Activated CD4-positive, alpha-beta T cell treated with anti-CD3 and anti-CD28 coated beads for 36 hours (primary cell): ENCODE results near the gene GAB2. TPM values are rescaled to one million over a fixed set of nuclear protein-coding genes. Genes with fewer than 3 reads are reported as not detected.

ENCODE experiments used
- ATAC-seq: fragments of 200-7000 bp; cut with Tn5 transposase; one replicate; pipeline ENCODE4 v1.10.0; 2021; ENCODE audit warnings: mild to moderate bottlenecking, moderate library complexity
- CTCF ChIA-PET: fragments of 350-600 bp; sonication (Branson Sonifier 250); formaldehyde crosslinking; loops from one replicate; lab custom pipeline; 2021; ENCODE audit warnings: antibody characterized with exemption; lab: Charles Lee
- POLR2A ChIA-PET: fragments of 350-600 bp; sonication (Branson Sonifier 250); formaldehyde crosslinking; loops from one replicate; lab custom pipeline; 2021; ENCODE audit warnings: antibody characterized with exemption, inconsistent platforms; lab: Charles Lee
- DNase-seq: peaks from one replicate; pipeline ENCODE4 v3.0.0-alpha.2; 2020
- H3K27ac Mint-ChIP-seq: one replicate; pipeline ENCODE4 v1.8.0; 2021; ENCODE audit warnings: mixed read lengths
- H3K27me3 Mint-ChIP-seq: one replicate; pipeline ENCODE4 v1.8.0; 2021; ENCODE audit warnings: mixed read lengths
- H3K36me3 Mint-ChIP-seq: one replicate; pipeline ENCODE4 v1.8.0; 2021; ENCODE audit warnings: low read depth, mixed read lengths
- H3K4me1 Mint-ChIP-seq: one replicate; pipeline ENCODE4 v1.8.0; 2021; ENCODE audit warnings: mixed read lengths
- H3K4me3 Mint-ChIP-seq: one replicate; pipeline ENCODE4 v1.8.0; 2021; ENCODE audit warnings: mild to moderate bottlenecking, moderate library complexity, mixed read lengths
- H3K9me3 Mint-ChIP-seq: one replicate; pipeline ENCODE4 v1.8.0; 2021; ENCODE audit warnings: low read depth, mixed read lengths
- intact Hi-C, 2 experiments: fragments of 100-400 bp; cut with DNase I in 1 of 2; cut with micrococcal nuclease in 1 of 2; formaldehyde crosslinking; loops; one replicate each; pipeline versions ENCODE4 v1.14.2 to v1.15.1; 2022 to 2024; cut with DNase I, micrococcal nuclease
- total RNA-seq, 2 experiments: library from RNA; stranded (reverse); gene quantifications; one replicate each; pipeline ENCODE4 v1.2.3, GENCODE V29; 2021

Gene GAB2
- total RNA-seq, 2 experiments from 2014 or later: 4.3 to 4.8 TPM

- Mint-ChIP-seq H3K9me3 (no peaks in the 10 kb centered on the region), H3K27ac (no peak overlapping the region), H3K27me3 (peaks cover 33% of the 10 kb centered on the region), H3K4me3 (peak overlapping the region; percentile 73), H3K4me1 (peaks cover 32% of the 10 kb centered on the region), H3K36me3 (no peaks in the 10 kb centered on the region)
- CTCF ChIA-PET: interaction anchor here (0.6 to 8.4 kb wide), 11 partner anchors 11 to 636 kb away, joined by 3 to 69 read pairs (median 3); partner anchors contain the start of genes ALG8, KCTD21, NARS2 and USP35
- POLR2A ChIA-PET: no interaction called here
- intact Hi-C loops: loop anchor here (1.0 to 5.0 kb wide), 12 partner anchors 146 to 781 kb away; partner anchors contain the start of genes ALG8 (in 2 of the 2), AAMDC (in 1 of the 2), CLNS1A (in 1 of the 2) and INTS4 (in 1 of the 2)
- peak; percentile 79 for ATAC-seq
- peak; percentile 86 for DNase-seq
These were observed 416 bp upstream of the GAB2 start for GRCh38 chr11:78417888-78418583.

- Mint-ChIP-seq H3K9me3 (no peaks in the 10 kb centered on the region), H3K27ac (peak overlapping the region; percentile 59), H3K27me3 (peaks cover 29% of the 10 kb centered on the region), H3K36me3 (no peaks in the 10 kb centered on the region), H3K4me3 (peak overlapping the region; percentile 81), H3K4me1 (peaks cover 32% of the 10 kb centered on the region)
- ATAC-seq: peak; percentile 73
- CTCF ChIA-PET: interaction anchor here (0.6 to 8.4 kb wide), 12 partner anchors 8 to 276 kb away, joined by 3 to 69 read pairs (median 5); partner anchors contain the start of genes KCTD21, NARS2 and USP35
- POLR2A ChIA-PET: no interaction called here
- intact Hi-C loops: loop anchor here (1.0 to 5.0 kb wide), 12 partner anchors 148 to 779 kb away; partner anchors contain the start of genes ALG8 (in 2 of the 2), AAMDC (in 1 of the 2), CLNS1A (in 1 of the 2) and INTS4 (in 1 of the 2)
- DNase-seq: peak; percentile 88
These were observed 1.1 kb downstream of the GAB2 start for GRCh38 chr11:78416285-78417174.

GRCh38 chr11:78415338-78415737 lies 2.3 kb downstream of the GAB2 start:
- H3K27me3 Mint-ChIP-seq: peaks cover 26% of the 10 kb centered on the region
- peaks cover 24% of the 10 kb centered on the region for H3K4me1 Mint-ChIP-seq
- ATAC-seq (no peak), DNase-seq (no peak)
- CTCF ChIA-PET: interaction anchor here (0.7 to 8.4 kb wide), 12 partner anchors 9 to 275 kb away, joined by 3 to 69 read pairs (median 4); partner anchors contain the start of gene NARS2
- H3K36me3 Mint-ChIP-seq: no peaks in the 10 kb centered on the region
- H3K9me3 Mint-ChIP-seq: no peaks in the 10 kb centered on the region
- intact Hi-C loops: loop anchor here (5.0 kb wide), 3 partner anchors 188 to 778 kb away; partner anchors contain the start of genes ALG8 (in 1 of the 2) and CLNS1A (in 1 of the 2)
- no peak overlapping the region for H3K4me3 Mint-ChIP-seq
- H3K27ac Mint-ChIP-seq: no peak overlapping the region
- POLR2A ChIA-PET: no interaction called here

- no peak for ATAC-seq
- no peak for DNase-seq
- Mint-ChIP-seq H3K9me3 (peaks cover 2% of the 10 kb centered on the region), H3K36me3 (no peaks in the 10 kb centered on the region), H3K4me1 (peaks cover 20% of the 10 kb centered on the region), H3K4me3 (no peak overlapping the region), H3K27ac (no peak overlapping the region), H3K27me3 (peaks cover 20% of the 10 kb centered on the region)
- ChIA-PET CTCF (interaction anchor here (0.7 to 8.4 kb wide), 7 partner anchors 8 to 151 kb away, joined by 3 to 69 read pairs (median 4); no protein-coding TSS in a partner anchor), POLR2A (no interaction called here)
- intact Hi-C loops: loop anchor here (5.0 kb wide), 3 partner anchors 187 to 777 kb away; partner anchors contain the start of genes ALG8 (in 1 of the 2) and CLNS1A (in 1 of the 2)
These were observed 3.1 kb downstream of the GAB2 start for GRCh38 chr11:78414321-78415051.

GRCh38 chr11:78408619-78409018 lies 9.0 kb downstream of the GAB2 start:
- DNase-seq (no peak), ATAC-seq (no peak)
- POLR2A ChIA-PET: no interaction called here
- H3K9me3 Mint-ChIP-seq: peaks cover 7% of the 10 kb centered on the region
- no peaks in the 10 kb centered on the region for H3K4me1 Mint-ChIP-seq
- intact Hi-C loops: no loop called here
- H3K27ac Mint-ChIP-seq: no peak overlapping the region
- CTCF ChIA-PET: no interaction called here
- peaks cover 2% of the 10 kb centered on the region for H3K27me3 Mint-ChIP-seq
- no peak overlapping the region for H3K4me3 Mint-ChIP-seq
- H3K36me3 Mint-ChIP-seq: no peaks in the 10 kb centered on the region

GRCh38 chr11:78406568-78407196 lies 10.9 kb downstream of the GAB2 start:
- POLR2A ChIA-PET: no interaction called here
- no peak for DNase-seq
- Mint-ChIP-seq H3K27me3 (peaks cover 2% of the 10 kb centered on the region), H3K4me1 (no peaks in the 10 kb centered on the region), H3K9me3 (peaks cover 7% of the 10 kb centered on the region), H3K36me3 (no peaks in the 10 kb centered on the region), H3K4me3 (no peak overlapping the region), H3K27ac (no peak overlapping the region)
- intact Hi-C loops: no loop called here
- CTCF ChIA-PET: interaction anchor here (0.7 to 1.6 kb wide), 2 partner anchors 9 to 11 kb away, joined by 3 to 4 read pairs; no protein-coding TSS in a partner anchor
- no peak for ATAC-seq

GRCh38 chr11:78405805-78406204 lies 11.8 kb downstream of the GAB2 start:
- H3K27ac Mint-ChIP-seq: no peak overlapping the region
- POLR2A ChIA-PET: no interaction called here
- no peaks in the 10 kb centered on the region for H3K4me1 Mint-ChIP-seq
- peaks cover 7% of the 10 kb centered on the region for H3K9me3 Mint-ChIP-seq
- H3K27me3 Mint-ChIP-seq: peaks cover 2% of the 10 kb centered on the region
- H3K36me3 Mint-ChIP-seq: no peaks in the 10 kb centered on the region
- intact Hi-C loops: no loop called here
- no peak for DNase-seq
- H3K4me3 Mint-ChIP-seq: no peak overlapping the region
- ATAC-seq: no peak
- CTCF ChIA-PET: interaction anchor here (1.2 kb wide), 1 partner anchor 159 kb away, joined by 3 read pairs; no protein-coding TSS in a partner anchor

GRCh38 chr11:78403781-78404180 lies 13.8 kb downstream of the GAB2 start:
- peaks cover 2% of the 10 kb centered on the region for H3K27me3 Mint-ChIP-seq
- H3K9me3 Mint-ChIP-seq: peaks cover 4% of the 10 kb centered on the region
- H3K36me3 Mint-ChIP-seq: no peaks in the 10 kb centered on the region
- H3K4me1 Mint-ChIP-seq: no peaks in the 10 kb centered on the region
- no peak for ATAC-seq
- H3K27ac Mint-ChIP-seq: no peak overlapping the region
- H3K4me3 Mint-ChIP-seq: no peak overlapping the region
- intact Hi-C loops: no loop called here
- CTCF ChIA-PET: interaction anchor here (1.5 kb wide), 1 partner anchor 12 kb away, joined by 8 read pairs; no protein-coding TSS in a partner anchor
- no peak for DNase-seq
- POLR2A ChIA-PET: interaction anchor here (0.6 kb wide), 1 partner anchor 24 kb away, joined by 6 read pairs; no protein-coding TSS in a partner anchor

- H3K4me1 Mint-ChIP-seq: no peaks in the 10 kb centered on the region
- H3K27me3 Mint-ChIP-seq: peaks cover 2% of the 10 kb centered on the region
- no peak overlapping the region for H3K4me3 Mint-ChIP-seq
- ChIA-PET POLR2A (no interaction called here), CTCF (interaction anchor here (1.0 to 1.5 kb wide), 2 partner anchors 10 to 13 kb away, joined by 4 to 8 read pairs; no protein-coding TSS in a partner anchor)
- DNase-seq (no peak), ATAC-seq (no peak)
- no peak overlapping the region for H3K27ac Mint-ChIP-seq
- intact Hi-C loops: no loop called here
- no peaks in the 10 kb centered on the region for H3K9me3 Mint-ChIP-seq
- no peaks in the 10 kb centered on the region for H3K36me3 Mint-ChIP-seq
These were observed 14.8 kb downstream of the GAB2 start for GRCh38 chr11:78402847-78403246.

GRCh38 chr11:78400702-78401101 lies 16.9 kb downstream of the GAB2 start:
- H3K27ac Mint-ChIP-seq: no peak overlapping the region
- ATAC-seq (no peak), DNase-seq (no peak)
- H3K36me3 Mint-ChIP-seq: no peaks in the 10 kb centered on the region
- no peaks in the 10 kb centered on the region for H3K27me3 Mint-ChIP-seq
- no peaks in the 10 kb centered on the region for H3K9me3 Mint-ChIP-seq
- intact Hi-C loops: no loop called here
- ChIA-PET POLR2A (no interaction called here), CTCF (interaction anchor here (0.6 to 0.8 kb wide), 3 partner anchors 16 to 258 kb away, joined by 3 to 4 read pairs (median 4); no protein-coding TSS in a partner anchor)
- H3K4me1 Mint-ChIP-seq: peaks cover 2% of the 10 kb centered on the region
- H3K4me3 Mint-ChIP-seq: no peak overlapping the region
